ENCODE measurements around the gene CCDC85B. TPM values are rescaled to one million over a fixed set of nuclear protein-coding genes. Genes with fewer than 3 reads are reported as not detected.

Gene CCDC85B
- polyA plus RNA-seq, 1 donor from 2014 or later: 28.5 TPM

DNA sequence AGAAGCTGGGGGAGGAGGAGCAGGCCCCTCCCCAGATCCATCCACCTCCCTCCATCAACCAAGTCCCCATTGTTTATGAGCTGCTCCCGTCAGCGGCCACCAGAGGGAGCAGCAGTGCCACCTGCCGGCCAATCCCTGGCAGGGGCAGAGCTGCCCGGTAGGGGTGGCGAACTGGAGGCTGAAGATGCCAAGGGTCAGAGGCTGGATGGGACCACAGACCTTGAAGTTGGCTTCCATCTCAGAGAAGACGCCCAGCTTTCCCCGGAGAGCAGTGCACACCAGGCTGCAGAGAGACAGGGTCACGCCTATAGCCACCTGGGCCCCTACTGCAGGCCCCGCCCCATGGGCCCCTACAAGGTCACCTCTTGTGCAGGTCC, 5.8 kb upstream of the CCDC85B start:
- no peak overlapping the region for H3K4me2 ChIP-seq (ENCODE audit: low read length)
- no peaks in the 10 kb centered on the region for H3F3A ChIP-seq (ENCODE audit: insufficient read depth, low read length, poor library complexity, severe bottlenecking)
- no peaks in the 10 kb centered on the region for H3K36me3 ChIP-seq (ENCODE audit: insufficient read depth, low read length)
- H3K9ac ChIP-seq (ENCODE audit: low read length): peak overlapping the region; percentile 56
- H3K27me3 ChIP-seq (ENCODE audit: insufficient read depth, low read depth, low read length): no peaks in the 10 kb centered on the region
- H3K27ac ChIP-seq (ENCODE audit: low read length): peak overlapping the region; percentile 28
- H3K9me2 ChIP-seq (ENCODE audit: insufficient read depth, low read length): no peaks in the 10 kb centered on the region
- no peak for TF ChIP-seq EZH2 (IDR thresholded peaks at IDR 0.05; ENCODE audit: borderline replicate concordance, insufficient read depth, low read length, poor library complexity, severe bottlenecking)
- TF ChIP-seq RAD21 (conservative IDR thresholded peaks at IDR 0.05): peak; percentile 79
- TF ChIP-seq, protein P1, sequence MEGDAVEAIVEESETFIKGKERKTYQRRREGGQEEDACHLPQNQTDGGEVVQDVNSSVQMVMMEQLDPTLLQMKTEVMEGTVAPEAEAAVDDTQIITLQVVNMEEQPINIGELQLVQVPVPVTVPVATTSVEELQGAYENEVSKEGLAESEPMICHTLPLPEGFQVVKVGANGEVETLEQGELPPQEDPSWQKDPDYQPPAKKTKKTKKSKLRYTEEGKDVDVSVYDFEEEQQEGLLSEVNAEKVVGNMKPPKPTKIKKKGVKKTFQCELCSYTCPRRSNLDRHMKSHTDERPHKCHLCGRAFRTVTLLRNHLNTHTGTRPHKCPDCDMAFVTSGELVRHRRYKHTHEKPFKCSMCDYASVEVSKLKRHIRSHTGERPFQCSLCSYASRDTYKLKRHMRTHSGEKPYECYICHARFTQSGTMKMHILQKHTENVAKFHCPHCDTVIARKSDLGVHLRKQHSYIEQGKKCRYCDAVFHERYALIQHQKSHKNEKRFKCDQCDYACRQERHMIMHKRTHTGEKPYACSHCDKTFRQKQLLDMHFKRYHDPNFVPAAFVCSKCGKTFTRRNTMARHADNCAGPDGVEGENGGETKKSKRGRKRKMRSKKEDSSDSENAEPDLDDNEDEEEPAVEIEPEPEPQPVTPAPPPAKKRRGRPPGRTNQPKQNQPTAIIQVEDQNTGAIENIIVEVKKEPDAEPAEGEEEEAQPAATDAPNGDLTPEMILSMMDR (IDR thresholded peaks at IDR 0.05; ENCODE audit: poor library complexity, severe bottlenecking): peak; percentile 99
- TF ChIP-seq POLR2AphosphoS5 (IDR thresholded peaks at IDR 0.05): peak; percentile 22
- TF ChIP-seq MXI1 (conservative IDR thresholded peaks at IDR 0.05; ENCODE audit: poor library complexity, severe bottlenecking): no peak
- peak; percentile 94 for TF ChIP-seq SMC3 (conservative IDR thresholded peaks at IDR 0.05; ENCODE audit: poor library complexity)
- TF ChIP-seq EP300 (conservative IDR thresholded peaks at IDR 0.05; ENCODE audit: poor library complexity, severe bottlenecking): no peak
- TF ChIP-seq, protein P2, sequence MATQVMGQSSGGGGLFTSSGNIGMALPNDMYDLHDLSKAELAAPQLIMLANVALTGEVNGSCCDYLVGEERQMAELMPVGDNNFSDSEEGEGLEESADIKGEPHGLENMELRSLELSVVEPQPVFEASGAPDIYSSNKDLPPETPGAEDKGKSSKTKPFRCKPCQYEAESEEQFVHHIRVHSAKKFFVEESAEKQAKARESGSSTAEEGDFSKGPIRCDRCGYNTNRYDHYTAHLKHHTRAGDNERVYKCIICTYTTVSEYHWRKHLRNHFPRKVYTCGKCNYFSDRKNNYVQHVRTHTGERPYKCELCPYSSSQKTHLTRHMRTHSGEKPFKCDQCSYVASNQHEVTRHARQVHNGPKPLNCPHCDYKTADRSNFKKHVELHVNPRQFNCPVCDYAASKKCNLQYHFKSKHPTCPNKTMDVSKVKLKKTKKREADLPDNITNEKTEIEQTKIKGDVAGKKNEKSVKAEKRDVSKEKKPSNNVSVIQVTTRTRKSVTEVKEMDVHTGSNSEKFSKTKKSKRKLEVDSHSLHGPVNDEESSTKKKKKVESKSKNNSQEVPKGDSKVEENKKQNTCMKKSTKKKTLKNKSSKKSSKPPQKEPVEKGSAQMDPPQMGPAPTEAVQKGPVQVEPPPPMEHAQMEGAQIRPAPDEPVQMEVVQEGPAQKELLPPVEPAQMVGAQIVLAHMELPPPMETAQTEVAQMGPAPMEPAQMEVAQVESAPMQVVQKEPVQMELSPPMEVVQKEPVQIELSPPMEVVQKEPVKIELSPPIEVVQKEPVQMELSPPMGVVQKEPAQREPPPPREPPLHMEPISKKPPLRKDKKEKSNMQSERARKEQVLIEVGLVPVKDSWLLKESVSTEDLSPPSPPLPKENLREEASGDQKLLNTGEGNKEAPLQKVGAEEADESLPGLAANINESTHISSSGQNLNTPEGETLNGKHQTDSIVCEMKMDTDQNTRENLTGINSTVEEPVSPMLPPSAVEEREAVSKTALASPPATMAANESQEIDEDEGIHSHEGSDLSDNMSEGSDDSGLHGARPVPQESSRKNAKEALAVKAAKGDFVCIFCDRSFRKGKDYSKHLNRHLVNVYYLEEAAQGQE (IDR thresholded peaks at IDR 0.05; ENCODE audit: borderline replicate concordance): no peak
- H3K9me3 ChIP-seq (ENCODE audit: low read length): no peaks in the 10 kb centered on the region
- H3K4me3 ChIP-seq (ENCODE audit: low read length): peak overlapping the region; percentile 51
- H2AFZ ChIP-seq (ENCODE audit: low read depth, low read length): no peak overlapping the region
- H3K79me2 ChIP-seq (replicated peaks; ENCODE audit: insufficient read depth, low read length): peaks cover 17% of the 10 kb centered on the region
- H4K20me1 ChIP-seq (ENCODE audit: insufficient read depth): no peaks in the 10 kb centered on the region

DNA sequence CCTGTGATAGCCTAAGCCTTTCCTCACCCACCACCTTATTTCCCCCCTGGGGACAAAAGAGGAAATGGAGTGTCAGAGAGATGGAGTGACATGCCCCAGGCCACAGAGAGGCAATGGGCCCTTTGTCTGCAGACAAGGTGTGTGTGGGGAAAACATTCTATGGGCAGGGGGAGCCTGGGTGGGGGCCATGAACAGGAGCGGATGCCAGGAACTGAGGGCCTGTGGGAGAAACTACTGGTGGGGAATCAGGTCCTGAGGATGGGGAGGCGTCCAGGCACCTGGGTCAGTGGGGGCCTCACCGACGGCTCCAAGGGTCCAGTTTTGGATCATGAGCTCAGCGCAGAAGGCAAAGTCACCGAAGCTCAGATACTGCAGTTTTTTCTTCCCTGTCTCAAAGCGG, 5.2 kb upstream of the CCDC85B start:
- Histone ChIP-seq H3K4me3 (ENCODE audit: low read length) (peak overlapping the region; percentile 51), H3K36me3 (ENCODE audit: insufficient read depth, low read length) (no peaks in the 10 kb centered on the region), H3K27ac (ENCODE audit: low read length) (no peak overlapping the region)

More for the DNA sequence above, 5.2 kb upstream of the CCDC85B start:
- Histone ChIP-seq H3K9me3 (ENCODE audit: low read length) (no peaks in the 10 kb centered on the region), H3K4me2 (ENCODE audit: low read length) (no peak overlapping the region), H3K9me2 (ENCODE audit: insufficient read depth, low read length) (no peaks in the 10 kb centered on the region), H3F3A (ENCODE audit: insufficient read depth, low read length, poor library complexity, severe bottlenecking) (peaks cover 4% of the 10 kb centered on the region), H3K79me2 (replicated peaks; ENCODE audit: insufficient read depth, low read length) (peaks cover 17% of the 10 kb centered on the region), H3K27me3 (ENCODE audit: insufficient read depth, low read depth, low read length) (no peaks in the 10 kb centered on the region), H4K20me1 (ENCODE audit: insufficient read depth) (no peaks in the 10 kb centered on the region), H2AFZ (ENCODE audit: low read depth, low read length) (no peak overlapping the region), H3K9ac (ENCODE audit: low read length) (peak overlapping the region; percentile 26)
- TF ChIP-seq SMC3 (conservative IDR thresholded peaks at IDR 0.05; ENCODE audit: poor library complexity) (no peak), POLR2AphosphoS5 (IDR thresholded peaks at IDR 0.05) (no peak), TAF1 (IDR thresholded peaks at IDR 0.05; ENCODE audit: low read depth) (no peak)
- TF ChIP-seq, protein P2 (IDR thresholded peaks at IDR 0.05; ENCODE audit: borderline replicate concordance): no peak

All from neural cell (in vitro differentiated cells).